Measurements from ENCODE around the gene MAP2K7.
"Not testable (repeated sequence)": the region's sequence is repeated elsewhere in the genome, so short reads cannot be mapped to it uniquely, and the experiment has no call there.

MAP2K7 gene

GRCh38 chr19:7920519-7921301 lies 17.0 kb downstream of the MAP2K7 start:
- DNase-seq, result peak; percentile 95

GRCh38 chr19:7921302-7921966 lies 17.8 kb downstream of the MAP2K7 start:
- no peak for DNase-seq

- no peak for DNase-seq
These were observed 18.5 kb downstream of the MAP2K7 start for GRCh38 chr19:7921967-7922835.

- no peak for DNase-seq
These were observed 19.1 kb downstream of the MAP2K7 start for GRCh38 chr19:7922836-7923195.

GRCh38 chr19:7923295-7924191 lies 19.9 kb downstream of the MAP2K7 start:
- DNase-seq, result no peak

DNA sequence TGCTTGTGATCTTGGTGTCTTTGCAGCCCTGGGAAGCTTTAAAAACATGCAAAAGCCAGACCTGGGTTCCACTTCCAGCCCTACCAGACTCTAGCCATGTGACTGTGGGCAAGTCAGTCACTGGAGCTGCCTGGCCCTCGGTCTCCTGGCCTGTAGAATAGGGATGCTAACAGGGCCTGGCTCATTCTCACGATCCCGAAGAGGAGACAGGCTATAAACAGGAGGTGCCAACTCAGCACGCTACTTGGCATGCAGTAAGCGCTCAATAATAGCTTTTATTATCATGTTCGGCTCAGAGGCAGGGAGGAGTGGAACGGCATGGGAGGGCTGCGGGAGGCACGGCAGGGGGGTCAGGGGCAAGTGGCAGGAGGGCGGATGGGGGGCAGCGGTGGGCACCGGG lies 20.6 kb downstream of the MAP2K7 start:
- no peak for DNase-seq

DNA sequence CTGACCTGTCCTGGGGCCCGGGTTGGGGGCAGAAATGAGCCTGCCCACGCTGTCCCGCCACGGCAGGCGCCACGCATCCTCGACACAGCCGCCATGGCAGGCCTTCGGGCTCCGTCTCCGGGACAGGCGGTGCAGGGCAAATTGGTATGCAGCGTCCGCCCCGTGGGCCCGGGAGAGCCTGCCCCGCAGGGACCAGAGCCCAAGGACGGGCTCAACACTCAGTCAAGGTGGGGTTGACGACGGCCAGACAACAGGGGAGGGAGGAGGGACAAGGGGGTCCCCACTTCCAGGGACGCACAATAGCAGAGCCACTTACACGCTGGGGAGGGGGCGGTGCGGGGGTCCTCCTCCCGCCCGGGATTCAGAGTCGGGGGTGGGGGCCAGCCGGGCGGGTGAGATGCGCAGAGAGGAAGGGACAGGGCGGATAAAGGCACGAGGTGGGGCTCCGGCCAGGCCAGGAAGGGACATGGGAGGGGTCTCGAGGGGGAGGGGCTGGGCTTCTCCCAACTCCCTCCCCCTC lies 21.0 kb downstream of the MAP2K7 start:
- no peak for DNase-seq

DNA sequence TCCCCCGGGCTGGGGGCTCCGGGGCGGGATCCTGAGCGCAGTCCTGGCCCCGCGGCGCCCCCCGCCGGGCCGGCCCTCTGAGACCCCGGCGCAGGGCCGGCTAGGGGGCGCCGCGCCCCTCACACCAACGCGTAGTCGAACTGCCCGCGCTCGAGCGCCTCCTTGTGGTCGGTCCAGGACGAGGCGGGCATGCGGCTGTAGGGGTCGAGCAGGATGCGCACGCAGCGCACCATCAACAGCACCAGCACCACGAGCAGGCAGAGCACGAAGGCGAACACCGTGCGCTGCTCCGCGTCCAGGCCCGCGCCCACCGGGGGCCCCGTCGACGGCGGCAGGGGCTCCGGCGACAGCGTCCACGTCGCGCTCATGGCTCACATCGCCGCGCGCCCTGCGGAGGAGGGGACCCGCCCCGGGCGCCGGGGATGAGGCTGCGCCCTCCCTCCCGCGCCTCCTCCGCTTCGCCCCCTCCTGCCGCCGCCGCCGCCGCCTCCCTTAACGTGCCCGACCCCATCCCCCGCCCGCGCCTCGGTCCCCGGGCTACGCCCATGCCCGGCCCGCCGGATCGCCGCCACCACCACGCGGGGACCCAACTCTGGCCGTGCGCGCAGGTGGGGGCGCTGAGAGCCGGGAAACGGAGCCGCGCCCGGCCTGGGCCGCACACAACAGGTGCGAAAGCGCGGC lies 21.6 kb downstream of the MAP2K7 start:
- peak; percentile 83 for DNase-seq

GRCh38 chr19:7926021-7926726 lies 22.5 kb downstream of the MAP2K7 start, which contains the start of gene CTXN1:
Gene CTXN1, minus strand, starts transcription at chr19:7926135. Its CDS starts 597 bp downstream, at chr19:7925538.
- peak; percentile 51 for DNase-seq

DNA sequence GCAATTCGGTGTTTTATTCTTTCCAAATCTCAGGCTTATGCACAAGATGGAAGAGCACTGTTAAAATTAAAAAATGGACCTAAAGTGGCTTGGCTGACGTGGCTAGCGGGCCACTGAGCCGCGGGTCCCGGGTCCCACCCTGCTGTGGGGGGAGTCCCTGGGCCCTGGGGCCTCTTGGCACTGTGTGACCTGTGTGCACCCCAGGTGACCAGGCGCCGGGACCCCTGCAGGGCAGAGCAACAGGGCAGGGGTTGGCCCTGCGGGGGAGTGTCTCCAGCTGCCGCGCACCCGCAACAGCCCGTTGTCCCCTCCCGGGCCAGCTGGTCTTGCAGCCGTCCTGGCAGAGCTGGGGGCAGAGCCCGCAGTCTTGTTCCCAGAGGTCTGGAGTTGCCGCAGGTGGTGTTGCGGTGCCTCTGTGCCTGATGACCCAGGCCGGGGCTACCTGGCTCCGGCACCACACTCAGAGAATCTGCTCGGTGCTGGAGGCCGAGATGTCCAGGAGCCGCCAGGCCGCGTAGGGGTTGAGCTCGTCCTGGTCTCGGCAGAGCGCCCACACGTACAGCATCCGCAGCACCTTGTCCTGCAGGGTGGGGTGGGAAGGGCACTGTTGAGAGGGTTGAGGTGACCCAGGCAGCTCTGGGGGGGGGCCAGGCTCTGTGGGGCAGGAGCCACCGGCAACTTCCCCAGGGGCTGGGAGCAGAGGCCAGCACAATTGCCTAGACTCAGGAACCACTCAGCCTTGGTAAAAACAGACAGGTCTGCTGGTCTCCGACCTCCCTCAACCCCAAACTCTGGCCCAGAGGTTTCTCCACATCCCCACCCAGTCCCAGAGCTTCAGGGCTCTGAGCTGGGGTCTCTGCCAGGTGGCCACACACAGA lies 23.3 kb downstream of the MAP2K7 start:
- no peak for DNase-seq

- no peak for DNase-seq
These were observed 24.1 kb downstream of the MAP2K7 start for GRCh38 chr19:7927605-7928333.

DNA sequence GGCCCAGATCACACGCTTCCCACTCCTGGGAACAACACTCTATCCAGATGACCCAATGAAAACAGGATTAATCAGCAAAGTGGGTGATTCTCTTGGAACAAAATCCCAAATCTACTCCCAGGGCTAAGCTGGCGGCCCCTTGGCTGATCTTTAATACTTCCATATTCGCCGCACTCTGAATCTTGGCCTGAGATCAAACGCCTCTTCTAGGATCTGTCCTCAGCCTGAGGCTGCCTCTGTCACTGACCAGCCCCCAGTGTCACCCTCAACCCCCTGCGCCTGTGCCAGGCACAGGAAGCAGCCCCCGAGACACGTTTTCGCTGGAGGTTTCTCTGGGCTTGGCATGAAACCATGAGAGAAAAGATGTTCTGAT lies 24.6 kb downstream of the MAP2K7 start:
- no peak for DNase-seq

DNA sequence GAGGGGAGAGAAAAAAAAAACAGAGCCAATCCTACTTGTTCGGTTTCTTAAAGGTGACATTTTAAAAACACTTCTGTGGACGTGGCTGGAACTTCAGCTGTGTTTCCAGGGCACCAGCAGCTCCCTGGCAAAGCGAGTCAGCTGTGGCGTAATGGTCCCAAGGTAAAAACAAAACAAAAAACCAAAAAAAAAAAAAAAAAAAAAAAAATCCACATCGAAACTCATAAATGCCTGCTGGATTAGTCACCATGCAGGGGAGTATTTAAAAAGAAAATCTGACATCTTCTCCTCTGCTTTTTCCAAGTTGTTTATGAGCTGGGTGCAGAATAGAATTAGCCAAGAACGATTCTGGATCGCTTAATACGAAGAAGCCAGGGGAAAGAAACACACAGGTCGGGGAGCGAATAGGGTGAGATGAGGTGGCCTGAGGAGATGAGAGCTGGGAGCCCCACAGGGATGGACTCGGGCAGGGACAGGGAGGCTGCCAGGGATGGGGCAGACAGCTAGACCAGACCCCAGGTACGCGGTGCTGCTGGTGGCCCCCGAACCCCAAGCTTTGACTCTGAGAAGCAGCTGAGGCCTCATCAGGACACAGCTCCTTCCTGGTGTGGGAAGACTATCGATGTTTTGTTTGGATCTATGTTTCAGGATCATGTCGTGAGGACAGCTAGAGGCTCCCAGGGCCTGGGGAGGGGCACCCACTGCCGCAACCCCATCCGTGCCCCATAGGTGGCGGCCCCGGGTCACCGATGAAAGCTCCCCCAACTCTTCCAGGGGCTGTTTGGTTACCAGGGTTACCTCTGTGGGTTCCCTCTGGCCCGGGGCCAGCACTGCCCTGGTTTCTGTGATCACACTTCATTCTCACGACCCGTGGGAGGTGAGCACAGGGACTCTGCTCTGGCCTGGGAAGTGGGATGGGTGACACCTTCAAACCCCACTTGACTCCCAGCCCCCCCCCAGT lies 25.3 kb downstream of the MAP2K7 start:
- DNase-seq, result peak; percentile 68

- DNase-seq, result not testable (repeated sequence)
These were observed 26.4 kb downstream of the MAP2K7 start for GRCh38 chr19:7930030-7930429.

DNA sequence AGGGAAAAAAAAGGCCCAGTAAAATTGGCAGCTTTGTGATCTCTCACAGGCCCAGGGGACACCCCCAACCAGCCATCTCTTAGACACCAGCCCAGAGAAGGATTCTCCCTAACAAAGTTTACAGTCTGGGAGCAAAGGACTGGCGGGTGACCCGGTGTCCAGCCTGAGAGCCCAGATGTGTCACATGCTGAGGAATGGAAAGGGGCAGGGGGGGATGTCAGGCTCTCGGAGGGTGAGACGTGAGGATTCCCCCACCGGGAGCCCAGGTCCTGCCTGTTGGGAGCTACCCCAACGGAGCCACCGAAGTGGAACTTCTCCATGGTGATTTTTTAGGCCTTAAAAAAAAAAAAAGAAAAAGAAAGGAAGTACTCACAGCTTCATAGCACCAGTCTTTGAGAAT lies 27.1 kb downstream of the MAP2K7 start:
- DNase-seq, result no peak

GRCh38 chr19:7931221-7932061 lies 27.8 kb downstream of the MAP2K7 start:
- no peak for DNase-seq
